GM18861 (cell line): ENCODE data around the gene SLC30A9.

Source experiments
- ATAC-seq: cut with Tn5 transposase; IDR thresholded peaks from one replicate; pipeline ENCODE4 v1.9.1; 2021; ENCODE audit not compliant: unreplicated experiment

Gene SLC30A9

GRCh38 chr4:41990365-41991111 lies at the start of gene SLC30A9:
TSS of gene SLC30A9 (plus strand) at chr4:41990530. CDS start at chr4:41990652, 122 bp downstream.
- ATAC-seq, result peak; percentile 96

- ATAC-seq, result no peak
Observed at GRCh38 chr4:41940834-41941233, 49.5 kb upstream of the SLC30A9 start.

- ATAC-seq, result no peak
Observed at GRCh38 chr4:41943506-41943905, 46.8 kb upstream of the SLC30A9 start.

GRCh38 chr4:41944089-41944488 lies 46.2 kb upstream of the SLC30A9 start:
- ATAC-seq, result no peak

GRCh38 chr4:41949531-41949930 lies 40.8 kb upstream of the SLC30A9 start:
- ATAC-seq, result no peak

GRCh38 chr4:41957634-41958033 lies 32.7 kb upstream of the SLC30A9 start:
- peak; percentile 53 for ATAC-seq

GRCh38 chr4:41963105-41963504 lies 27.2 kb upstream of the SLC30A9 start:
- ATAC-seq, result no peak

GRCh38 chr4:41964401-41964800 lies 25.9 kb upstream of the SLC30A9 start:
- ATAC-seq, result no peak

- no peak for ATAC-seq
Observed at GRCh38 chr4:41967392-41967791, 22.9 kb upstream of the SLC30A9 start.

- no peak for ATAC-seq
Observed at GRCh38 chr4:41969671-41970070, 20.7 kb upstream of the SLC30A9 start.

- ATAC-seq, result no peak
Observed at GRCh38 chr4:41975341-41975740, 15.0 kb upstream of the SLC30A9 start.

- no peak for ATAC-seq
Observed at GRCh38 chr4:41976775-41977516, 13.4 kb upstream of the SLC30A9 start.

- no peak for ATAC-seq
Observed at GRCh38 chr4:41977709-41978108, 12.6 kb upstream of the SLC30A9 start.

GRCh38 chr4:41981456-41981855 lies 8.9 kb upstream of the SLC30A9 start, which contains the start of gene DCAF4L1:
TSS of gene DCAF4L1 (plus strand) at chr4:41981756. CDS start at chr4:41981793, 37 bp downstream.
- no peak for ATAC-seq

- no peak for ATAC-seq
Observed at GRCh38 chr4:41982716-41983115, 7.6 kb upstream of the SLC30A9 start.

GRCh38 chr4:41985151-41985550 lies 5.2 kb upstream of the SLC30A9 start:
- ATAC-seq, result no peak

- ATAC-seq, result no peak
Observed at GRCh38 chr4:41989994-41990364, 351 bp upstream of the SLC30A9 start.

- no peak for ATAC-seq
Observed at GRCh38 chr4:41991916-41992767, 1.8 kb downstream of the SLC30A9 start.

GRCh38 chr4:41992967-41993857 lies 2.9 kb downstream of the SLC30A9 start:
- ATAC-seq, result no peak

GRCh38 chr4:41994461-41994985 lies 4.2 kb downstream of the SLC30A9 start:
- ATAC-seq, result no peak
